Activated T-cell treated with anti-CD3 and anti-CD28 coated beads for 24 hours (primary cell): Measurements from ENCODE around the gene FBXO31.
"Not testable (repeated sequence)": the region's sequence is repeated elsewhere in the genome, so short reads cannot be mapped to it uniquely, and the experiment has no call there.

ENCODE experiments used
- DNase-seq: peaks from one replicate; pipeline ENCODE4 v3.0.0-alpha.2; 2020; ENCODE audit warnings: low read depth

FBXO31 gene

GRCh38 chr16:87384875-87385167, 1.2 kb upstream of the FBXO31 start:
- DNase-seq: not testable (repeated sequence)

DNA sequence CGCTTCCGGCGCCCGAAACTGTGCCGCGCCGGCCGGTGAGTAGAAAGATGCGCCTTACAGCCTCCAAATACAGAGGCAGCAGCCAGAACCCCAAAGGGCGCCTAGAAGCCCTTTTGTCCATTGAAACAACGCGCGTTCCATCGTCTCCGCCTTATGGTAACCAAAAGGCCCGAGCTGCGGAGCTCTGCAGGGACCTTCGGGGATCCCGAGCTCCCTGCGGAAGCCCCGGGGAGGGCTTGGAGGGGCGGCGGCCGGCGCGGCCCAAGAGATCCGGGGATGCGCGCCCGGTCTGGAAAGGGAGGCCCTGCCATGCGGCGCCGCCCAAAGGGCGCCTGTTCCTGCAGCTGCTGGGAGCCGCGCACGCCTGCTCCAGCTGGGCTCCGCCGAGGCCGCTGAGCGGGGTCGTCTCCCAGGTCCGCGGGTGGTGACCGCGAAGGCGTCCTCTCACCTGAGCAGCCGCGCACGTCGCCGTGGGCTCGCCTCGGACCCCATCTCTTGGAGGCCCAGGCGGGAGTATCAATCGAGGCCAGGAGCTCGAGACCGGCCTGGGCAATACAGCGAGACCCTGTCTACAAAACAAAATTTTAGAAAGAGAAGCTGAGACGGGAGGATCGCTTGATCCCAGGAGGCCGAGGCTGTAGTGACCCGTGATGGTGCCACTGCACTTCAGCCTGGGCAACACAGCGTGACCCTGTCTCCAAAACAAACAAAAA, 742 bp upstream of the FBXO31 start:
- DNase-seq: no peak

DNA sequence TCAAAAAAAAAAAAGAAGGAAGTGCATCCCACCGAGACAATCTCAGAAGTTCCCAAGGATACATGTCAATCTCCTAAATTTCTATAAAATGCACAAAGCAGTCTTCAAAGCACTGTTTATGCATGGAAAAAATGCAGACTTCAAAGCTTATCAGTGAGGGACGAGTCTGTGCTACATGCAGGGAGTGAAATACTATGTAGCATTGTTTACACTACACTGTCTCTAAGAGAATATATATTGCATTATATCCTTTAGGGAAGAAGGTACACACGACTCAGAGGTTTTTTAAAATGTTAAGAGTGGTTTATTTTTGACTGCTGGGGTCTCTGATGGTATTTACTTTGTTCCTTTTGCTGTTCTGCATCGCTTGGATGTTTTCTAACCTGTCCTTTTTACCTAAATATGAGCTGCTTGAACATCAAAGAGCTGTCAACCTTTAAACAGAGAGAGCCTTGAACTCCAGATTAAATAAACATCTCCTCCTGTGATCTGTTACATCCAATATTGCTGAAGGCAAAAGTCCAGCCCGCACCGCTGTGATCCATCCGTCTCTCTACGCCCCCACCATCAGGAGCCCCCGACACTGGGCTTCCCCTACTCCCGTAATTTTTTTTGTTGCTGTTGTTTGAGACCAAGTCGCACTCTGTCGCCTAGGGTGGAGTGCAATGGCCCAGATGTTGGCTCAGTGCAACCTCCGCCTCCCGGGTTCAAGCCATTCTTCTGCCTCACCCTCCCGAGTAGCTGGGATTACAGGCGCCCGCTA, 1.4 kb downstream of the FBXO31 start:
- DNase-seq: no peak

DNA sequence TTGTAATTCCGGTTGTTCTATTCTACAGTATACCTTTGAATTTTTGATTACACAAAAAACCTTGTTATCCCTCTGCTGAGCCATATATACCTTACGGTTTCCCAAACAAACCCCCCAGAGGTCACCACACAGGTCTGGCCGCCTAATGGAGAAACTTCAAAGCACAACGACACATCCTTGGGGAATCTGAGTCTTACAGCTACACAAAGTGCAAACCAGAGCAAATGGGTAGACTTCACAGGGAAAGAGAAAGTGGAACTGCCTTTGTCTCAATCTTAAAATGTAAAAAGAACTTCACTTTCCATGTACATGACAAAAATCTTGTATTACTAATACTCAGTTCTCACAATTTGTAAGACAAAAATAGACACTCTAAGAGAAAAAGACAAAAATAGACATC, 2.7 kb downstream of the FBXO31 start:
- DNase-seq: no peak

GRCh38 chr16:87380403-87380802, 3.2 kb downstream of the FBXO31 start:
- DNase-seq: no peak

- not testable (repeated sequence) for DNase-seq
These were observed 4.2 kb downstream of the FBXO31 start for GRCh38 chr16:87379312-87379752.

DNA sequence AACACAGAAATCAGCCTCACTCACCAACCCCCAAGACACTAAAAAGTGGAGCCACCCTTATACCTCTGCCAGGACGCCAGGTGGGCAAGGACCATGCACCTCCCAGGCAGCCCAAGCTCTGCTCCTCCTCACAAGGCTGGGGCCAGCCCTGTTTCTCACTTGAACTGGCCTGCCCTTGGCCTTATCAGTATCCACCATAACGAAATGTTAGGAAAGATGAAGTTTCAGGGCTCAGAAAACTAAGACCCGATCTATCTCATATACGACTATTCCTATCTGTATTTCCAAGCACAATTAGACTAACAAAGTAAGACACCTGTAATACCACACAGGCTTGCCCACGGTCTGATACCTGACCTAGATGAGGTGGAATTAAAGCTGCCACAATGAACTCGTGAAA, 6.9 kb downstream of the FBXO31 start:
- no peak for DNase-seq

- no peak for DNase-seq
These were observed 8.0 kb downstream of the FBXO31 start for GRCh38 chr16:87375426-87376135.

DNA sequence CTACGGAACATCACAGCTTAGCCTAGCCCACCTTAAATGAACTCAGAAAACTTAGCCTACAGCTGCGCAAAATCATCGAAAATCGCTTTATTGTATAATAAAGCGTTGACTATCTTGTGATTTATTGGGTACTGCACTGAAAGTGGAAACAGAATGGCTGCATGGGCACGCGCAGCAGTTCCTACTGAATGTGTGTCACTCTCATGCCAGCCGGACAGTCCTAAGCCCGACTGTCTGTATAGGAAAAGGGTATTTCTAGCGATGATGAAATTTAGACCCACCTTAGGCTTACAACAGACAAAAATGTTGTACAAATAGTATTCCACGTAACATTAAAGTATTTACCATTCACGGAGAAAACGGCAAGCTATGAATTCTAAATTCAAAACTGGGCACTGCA, 9.3 kb downstream of the FBXO31 start:
- no peak for DNase-seq

- no peak for DNase-seq
These were observed 11.3 kb downstream of the FBXO31 start for GRCh38 chr16:87372305-87372704.

- no peak for DNase-seq
These were observed 12.2 kb downstream of the FBXO31 start for GRCh38 chr16:87371261-87371866.

DNA sequence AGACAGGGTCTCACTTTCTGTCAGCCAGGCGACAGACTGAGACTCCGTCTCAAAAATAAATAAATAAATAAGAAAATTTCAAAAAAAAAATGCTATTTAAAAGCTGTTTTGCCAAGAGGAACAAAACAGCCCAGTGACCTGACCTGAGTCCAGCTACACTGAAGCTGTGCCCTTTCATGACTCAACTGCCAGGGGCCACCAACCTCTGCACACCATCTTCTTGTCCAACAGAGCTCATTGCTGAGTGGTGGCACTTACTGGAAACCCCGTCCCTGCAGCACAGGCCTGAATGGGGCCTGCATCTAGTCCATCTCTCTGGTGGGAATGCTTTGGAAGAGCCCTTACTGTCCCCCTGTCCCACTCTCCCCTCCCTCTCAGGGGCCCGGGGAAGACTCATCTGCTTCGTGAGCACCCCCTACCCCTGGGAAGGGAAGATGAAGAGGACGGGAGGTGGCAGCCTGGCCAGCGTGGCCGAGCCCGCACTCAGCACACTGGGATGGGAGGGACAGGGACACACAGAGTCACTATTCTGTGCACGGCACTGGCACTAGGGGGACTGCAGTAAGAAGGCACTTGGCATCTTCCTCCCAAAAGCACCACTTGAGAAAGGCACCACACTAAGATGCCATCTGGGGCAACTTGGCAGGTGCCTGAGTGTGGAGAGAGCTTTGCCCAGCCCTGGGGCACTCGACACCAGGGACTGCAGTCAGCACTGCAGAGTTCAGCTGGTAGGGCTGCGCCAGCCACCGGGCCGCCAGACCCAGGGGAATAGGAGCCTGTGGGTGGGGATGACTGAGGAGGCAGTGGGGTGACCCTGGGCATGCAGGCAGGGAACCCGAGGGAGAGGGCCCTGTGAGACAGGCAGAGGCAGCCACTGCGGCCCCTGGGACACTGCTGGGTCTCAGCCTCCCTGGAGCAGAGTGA, 13.5 kb downstream of the FBXO31 start:
- no peak for DNase-seq

- DNase-seq: no peak
These were observed 14.3 kb downstream of the FBXO31 start for GRCh38 chr16:87369117-87369765.

GRCh38 chr16:87368029-87368770, 15.4 kb downstream of the FBXO31 start:
- no peak for DNase-seq

GRCh38 chr16:87367529-87367928, 16.0 kb downstream of the FBXO31 start:
- no peak for DNase-seq

DNA sequence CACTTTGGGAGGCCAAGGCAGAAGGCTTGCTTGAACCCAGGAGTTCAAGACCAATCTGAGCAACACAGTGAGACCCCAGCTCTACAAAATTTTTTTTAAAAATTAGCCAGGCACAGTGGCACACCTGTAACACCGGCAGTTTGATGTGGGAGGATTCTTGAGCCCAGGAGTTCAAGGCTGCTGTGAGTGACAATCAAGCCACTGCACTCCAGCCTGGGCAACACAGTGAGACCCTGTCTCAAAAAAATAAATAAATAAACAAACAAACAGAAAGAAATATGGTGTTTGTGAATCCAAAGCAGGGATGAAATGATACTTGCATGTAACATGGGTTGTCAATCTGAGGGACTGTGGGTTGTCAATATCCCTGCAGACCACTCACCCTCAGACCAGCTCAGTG, 16.6 kb downstream of the FBXO31 start:
- DNase-seq: no peak

GRCh38 chr16:87366288-87366687, 17.3 kb downstream of the FBXO31 start:
- no peak for DNase-seq

- no peak for DNase-seq
These were observed 18.4 kb downstream of the FBXO31 start for GRCh38 chr16:87365021-87365713.

DNA sequence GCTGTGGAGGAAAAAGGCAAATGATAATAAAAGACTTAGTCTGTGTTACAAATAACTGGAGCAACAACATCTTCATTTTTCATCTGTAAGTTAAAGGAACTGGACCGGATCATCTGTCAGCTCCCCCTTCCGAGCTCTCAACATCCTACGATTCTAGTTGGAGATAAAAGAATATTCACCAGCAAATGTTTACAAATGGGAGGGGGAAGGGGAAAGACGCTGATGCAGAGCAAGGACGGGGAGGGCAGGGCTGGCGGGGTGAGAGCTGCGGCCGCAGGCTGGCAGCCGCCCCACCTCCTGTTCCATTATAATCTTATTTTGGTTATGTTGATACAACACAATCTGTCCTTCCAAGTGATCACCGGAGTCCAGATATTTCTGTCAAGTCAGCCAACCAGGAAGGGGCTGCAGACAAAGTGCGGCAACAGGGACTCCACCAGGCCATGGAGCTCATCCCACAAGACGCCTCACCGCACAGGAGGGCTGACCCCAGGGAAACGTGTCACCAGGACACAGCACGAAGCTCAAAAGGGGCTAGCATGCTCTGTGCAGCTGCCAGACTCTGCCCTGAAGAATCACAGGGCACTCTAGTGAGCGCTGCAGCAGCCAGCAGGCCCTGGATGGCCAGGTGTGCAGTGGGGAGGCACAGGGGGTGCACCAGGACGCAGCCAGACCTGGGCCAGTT, 19.7 kb downstream of the FBXO31 start:
- DNase-seq: no peak
